GM19372 (cell line): Measurements from ENCODE around the gene FOXJ1.

Experiments
- ATAC-seq: cut with Tn5 transposase; IDR thresholded peaks from one replicate; pipeline ENCODE4 v1.9.1; 2021; ENCODE audit warnings: mild to moderate bottlenecking, low read depth, moderate library complexity; ENCODE audit not compliant: unreplicated experiment

FOXJ1 gene

GRCh38 chr17:76161619-76162266 is 20.7 kb upstream of the FOXJ1 start:
- no peak for ATAC-seq

- no peak for ATAC-seq
Observed at GRCh38 chr17:76160896-76161528, 20.0 kb upstream of the FOXJ1 start.

- no peak for ATAC-seq
Observed at GRCh38 chr17:76159157-76159556, 18.1 kb upstream of the FOXJ1 start.

GRCh38 chr17:76157759-76158158 is 16.7 kb upstream of the FOXJ1 start:
- no peak for ATAC-seq

- ATAC-seq, result no peak
Observed at GRCh38 chr17:76156662-76156991, 15.6 kb upstream of the FOXJ1 start.

- no peak for ATAC-seq
Observed at GRCh38 chr17:76155988-76156661, 15.1 kb upstream of the FOXJ1 start.

- no peak for ATAC-seq
Observed at GRCh38 chr17:76154936-76155845, 14.1 kb upstream of the FOXJ1 start.

GRCh38 chr17:76154292-76154691 is 13.2 kb upstream of the FOXJ1 start:
- ATAC-seq, result no peak

GRCh38 chr17:76153640-76154039 is 12.6 kb upstream of the FOXJ1 start:
- ATAC-seq, result no peak

GRCh38 chr17:76153202-76153601 is 12.2 kb upstream of the FOXJ1 start:
- no peak for ATAC-seq

GRCh38 chr17:76152591-76152990 is 11.5 kb upstream of the FOXJ1 start:
- ATAC-seq, result no peak

- ATAC-seq, result no peak
Observed at GRCh38 chr17:76151896-76152454, 10.9 kb upstream of the FOXJ1 start.

- no peak for ATAC-seq
Observed at GRCh38 chr17:76150712-76151622, 9.9 kb upstream of the FOXJ1 start.

GRCh38 chr17:76149214-76149613 is 8.2 kb upstream of the FOXJ1 start:
- no peak for ATAC-seq

GRCh38 chr17:76148015-76148326 is 6.9 kb upstream of the FOXJ1 start:
- ATAC-seq, result no peak

GRCh38 chr17:76147211-76148014 is 6.4 kb upstream of the FOXJ1 start:
- ATAC-seq, result no peak

- no peak for ATAC-seq
Observed at GRCh38 chr17:76146053-76146851, 5.2 kb upstream of the FOXJ1 start.
